OCI-LY3 (cell line): Measurements from ENCODE around the gene UMODL1.

ENCODE experiments used
- H2AFZ ChIP-seq: fragments of 200-600, 300-600 bp; shearing (Covaris generic); 2 replicates; pipeline ENCODE4 v1.6.0; 2014; ENCODE audit warnings: antibody characterized with exemption, low read depth, low read length
- H3K27ac ChIP-seq: fragments of 200-600, 300-600 bp; sonication (generic); 2 replicates; pipeline ENCODE4 v1.5.1; 2014; ENCODE audit warnings: mild to moderate bottlenecking, low read length, moderate library complexity, mixed read lengths
- H3K27me3 ChIP-seq: fragments of 200-600, 300-600 bp; sonication (generic); 2 replicates; pipeline ENCODE4 v1.6.1; 2014; ENCODE audit warnings: low read depth, low read length, mixed read lengths
- H3K36me3 ChIP-seq: fragments of 200-600, 300-600 bp; sonication (generic); replicated peaks from 2 replicates; pipeline ENCODE3; 2014; ENCODE audit warnings: low read depth, low read length, mixed read lengths
- H3K4me1 ChIP-seq: fragments of 300-600, 200-600 bp; sonication (generic); 2 replicates; pipeline ENCODE4 v1.6.1; 2014; ENCODE audit warnings: low read length, mixed read lengths
- H3K4me2 ChIP-seq: fragments of 200-600, 300-600 bp; sonication (generic); 2 replicates; pipeline ENCODE4 v1.6.1; 2014; ENCODE audit warnings: low read length, mixed read lengths
- H3K4me3 ChIP-seq: fragments of 300-600, 200-600 bp; sonication (generic); 2 replicates; pipeline ENCODE4 v1.5.1; 2014; ENCODE audit warnings: antibody characterized with exemption, mild to moderate bottlenecking, low read length, moderate library complexity
- H3K79me2 ChIP-seq: fragments of 300-600, 200-600 bp; shearing (Covaris generic); 2 replicates; pipeline ENCODE4 v1.6.1; 2014; ENCODE audit warnings: mild to moderate bottlenecking, low read length, mixed read lengths
- H3K9ac ChIP-seq: fragments of 300-600, 200-600 bp; shearing (Covaris generic); 2 replicates; pipeline ENCODE4 v1.6.0; 2014; ENCODE audit warnings: mild to moderate bottlenecking, low read length, moderate library complexity
- H3K9me3 ChIP-seq: fragments of 200-600, 300-600 bp; shearing (Covaris generic); 2 replicates; pipeline ENCODE4 v1.6.1; 2014; ENCODE audit warnings: low read length, mixed read lengths; ENCODE audit not compliant: insufficient read depth
- H4K20me1 ChIP-seq: fragments of 200-600, 300-600 bp; sonication (generic); 2 replicates; pipeline ENCODE4 v1.6.1; 2016; ENCODE audit warnings: low read length, mixed read lengths; ENCODE audit not compliant: insufficient read depth
- CTCF ChIP-seq: fragments of 200-600, 300-600 bp; sonication (generic); IDR thresholded peaks from 2 replicates; pipeline ENCODE4 v1.5.1; 2014; ENCODE audit warnings: antibody characterized with exemption, low read length, low read depth
- EZH2phosphoT487 ChIP-seq: fragments of 200-600 bp; shearing (Covaris generic); IDR thresholded peaks from 2 replicates; pipeline ENCODE4 v1.6.1; 2018; ENCODE audit warnings: antibody characterized with exemption, mixed run types, low read depth

The UMODL1 gene

GRCh38 chr21:42049578-42050430 is 21.3 kb upstream of the UMODL1 start:
- H3K36me3 ChIP-seq = no peaks in the 10 kb centered on the region
- H3K27ac ChIP-seq = no peak overlapping the region
- peaks cover 5% of the 10 kb centered on the region; the same call in 1 of the 2 replicates for H3K27me3 ChIP-seq
- no peaks in the 10 kb centered on the region for H3K9me3 ChIP-seq
- H3K4me2 ChIP-seq = no peak overlapping the region
- no peaks in the 10 kb centered on the region for H3K4me1 ChIP-seq
- no peak overlapping the region for H3K4me3 ChIP-seq
- no peaks in the 10 kb centered on the region for H3K79me2 ChIP-seq
- no peak overlapping the region for H3K9ac ChIP-seq
- no peak overlapping the region for H2AFZ ChIP-seq
- no peaks in the 10 kb centered on the region for H4K20me1 ChIP-seq
- TF ChIP-seq EZH2phosphoT487 (no peak), CTCF (no peak)

- Histone ChIP-seq H3K9ac (no peak overlapping the region), H3K4me3 (no peak overlapping the region), H4K20me1 (no peaks in the 10 kb centered on the region), H3K4me2 (no peak overlapping the region), H3K27ac (no peak overlapping the region), H3K36me3 (no peaks in the 10 kb centered on the region), H3K9me3 (no peaks in the 10 kb centered on the region), H3K4me1 (no peaks in the 10 kb centered on the region), H3K27me3 (peaks cover 5% of the 10 kb centered on the region; the same call in 1 of the 2 replicates), H3K79me2 (no peaks in the 10 kb centered on the region), H2AFZ (no peak overlapping the region)
- TF ChIP-seq CTCF (no peak), EZH2phosphoT487 (no peak)
Measured at GRCh38 chr21:42051788-42052187, 19.3 kb upstream of the UMODL1 start.

- Histone ChIP-seq H3K27ac (no peak overlapping the region), H2AFZ (no peak overlapping the region)
Measured at GRCh38 chr21:42055425-42055824, 15.7 kb upstream of the UMODL1 start.

More at GRCh38 chr21:42055425-42055824, 15.7 kb upstream of the UMODL1 start:
- no peaks in the 10 kb centered on the region for H3K79me2 ChIP-seq
- no peak for TF ChIP-seq EZH2phosphoT487
- no peak for TF ChIP-seq CTCF
- no peak overlapping the region for H3K4me2 ChIP-seq
- no peaks in the 10 kb centered on the region for H4K20me1 ChIP-seq
- H3K9me3 ChIP-seq = no peaks in the 10 kb centered on the region
- no peak overlapping the region for H3K9ac ChIP-seq
- no peaks in the 10 kb centered on the region for H3K4me1 ChIP-seq
- no peak overlapping the region for H3K4me3 ChIP-seq
- H3K27me3 ChIP-seq = peaks cover 5% of the 10 kb centered on the region; the same call in 1 of the 2 replicates
- H3K36me3 ChIP-seq = no peaks in the 10 kb centered on the region
